H1 (cell line): ENCODE results near the gene FBLN5. TPM values are rescaled to one million over a fixed set of nuclear protein-coding genes. Genes with fewer than 3 reads are reported as not detected.

Experiments
- CTBP2 ChIP-seq: IDR thresholded peaks from 2 replicates; pipeline ENCODE4 v1.7.0; 2011; ENCODE audit warnings: borderline replicate concordance, mild to moderate bottlenecking, moderate library complexity, mixed read lengths, low read length; ENCODE audit not compliant: insufficient read depth, insufficient read length
- GABPA ChIP-seq: IDR thresholded peaks from 2 replicates; pipeline ENCODE4 v1.6.1; 2011; ENCODE audit warnings: mild to moderate bottlenecking, low read length, moderate library complexity, borderline replicate concordance; ENCODE audit not compliant: insufficient read depth
- JUN ChIP-seq: IDR thresholded peaks from 2 replicates; pipeline ENCODE4 v1.6.1; 2011; ENCODE audit warnings: low read depth, mild to moderate bottlenecking, improper control_type of control experiment, low read length
- PHF8 ChIP-seq: fragments of 200-600 bp; sonication (generic); conservative IDR thresholded peaks from 2 replicates; pipeline ENCODE4 v1.7.1; 2012; ENCODE audit warnings: low read depth, mild to moderate bottlenecking, inconsistent platforms, low read length, moderate library complexity
- SIN3A ChIP-seq, 2 experiments: IDR thresholded peaks in 1 of 2; conservative IDR thresholded peaks in 1 of 2; 2 replicates each; pipeline ENCODE4 v1.6.1; 2011 to 2012; ENCODE audit warnings: low read length in 2 of 2, improper control_type of control experiment in 1 of 2, low read depth in 1 of 2, mild to moderate bottlenecking in 1 of 2
- TAF1 ChIP-seq: IDR thresholded peaks from 2 replicates; pipeline ENCODE4 v1.6.1; 2011; ENCODE audit warnings: mild to moderate bottlenecking, low read depth, low read length
- TAF7 ChIP-seq: optimal IDR thresholded peaks from 2 replicates; pipeline ENCODE3; 2011; ENCODE audit warnings: low read depth, mild to moderate bottlenecking, inconsistent platforms, low read length, moderate library complexity, borderline replicate concordance
- ZNF274 ChIP-seq: IDR thresholded peaks from 2 replicates; pipeline ENCODE4 v1.7.0; 2012; ENCODE audit warnings: low read length, borderline replicate concordance; ENCODE audit errors: extremely low read depth
- polyA plus RNA-seq, 7 experiments: library from polyadenylated mRNA; depleted of rRNA in 3 of 7; stranded (reverse) in 5 of 7; unstranded in 2 of 7; fragments of >200 nt in 5 of 7; fragments of 200-250 nt in 2 of 7; gene quantifications; 1 replicate in 5 of 7; 2 replicates in 1 of 7; 4 replicates in 1 of 7; pipeline versions ENCODE4 v1.2.1 to v1.2.3, GENCODE V29; 2011 to 2013; ENCODE audit warnings: missing spikeins in 2 of 7, mixed read lengths in 2 of 7
- total RNA-seq: library from RNA; stranded (reverse); fragmentation: NEBNext Ultra II Directional; extraction: Animal tissue kit (Norgen Biotek cat#: 25700); gene quantifications from 2 replicates; pipeline ENCODE4 v1.2.1, GENCODE V29; 2021
- TF ChIP-seq, protein P1 (sequence below): fragments of 300-600 bp; sonication (generic); IDR thresholded peaks from 2 replicates; pipeline ENCODE4 v1.7.1; 2012; ENCODE audit warnings: low read length, moderate library complexity, mild to moderate bottlenecking, inconsistent platforms; ENCODE audit not compliant: insufficient replicate concordance
- TF ChIP-seq, protein P2 (sequence below): IDR thresholded peaks from 2 replicates; pipeline ENCODE4 v1.6.1; 2012; ENCODE audit warnings: inconsistent platforms

FBLN5 gene
- total and polyA plus RNA-seq, 2 of the 8 experiments (the other 6 are each of a cell fraction or from before 2014, with no cell fraction given): 0.88 to 3.5 TPM

DNA sequence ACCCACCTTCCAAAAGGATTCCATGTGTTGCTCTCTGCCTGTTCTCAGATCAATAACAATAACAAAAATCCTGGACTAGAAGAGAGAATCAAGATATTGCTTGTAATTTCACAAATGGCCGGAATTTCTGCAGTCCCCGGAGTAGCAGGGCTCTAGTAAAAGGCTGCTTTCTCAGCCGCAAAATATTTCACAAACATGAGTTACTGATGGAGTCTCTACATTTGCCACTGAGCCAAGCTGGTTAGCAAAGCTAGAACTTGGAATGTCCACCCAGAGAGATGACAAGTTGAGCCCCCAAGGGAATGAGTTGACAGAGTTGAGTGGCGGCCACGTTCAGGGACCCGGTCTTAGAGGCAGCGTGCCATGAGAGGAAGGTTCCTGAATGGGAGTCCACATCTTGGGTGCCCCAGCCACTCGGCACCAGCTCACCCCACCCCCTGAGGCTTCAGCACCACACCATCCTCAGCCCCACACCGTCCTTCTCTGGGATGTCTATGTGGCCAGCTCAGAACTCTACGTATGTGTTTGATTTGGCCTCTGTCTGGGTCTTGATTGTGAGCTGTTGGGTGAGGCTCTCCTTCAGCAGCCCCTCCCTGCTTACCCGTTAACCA lies 15.9 kb downstream of the FBLN5 start (continued):
- TF ChIP-seq, protein P1, sequence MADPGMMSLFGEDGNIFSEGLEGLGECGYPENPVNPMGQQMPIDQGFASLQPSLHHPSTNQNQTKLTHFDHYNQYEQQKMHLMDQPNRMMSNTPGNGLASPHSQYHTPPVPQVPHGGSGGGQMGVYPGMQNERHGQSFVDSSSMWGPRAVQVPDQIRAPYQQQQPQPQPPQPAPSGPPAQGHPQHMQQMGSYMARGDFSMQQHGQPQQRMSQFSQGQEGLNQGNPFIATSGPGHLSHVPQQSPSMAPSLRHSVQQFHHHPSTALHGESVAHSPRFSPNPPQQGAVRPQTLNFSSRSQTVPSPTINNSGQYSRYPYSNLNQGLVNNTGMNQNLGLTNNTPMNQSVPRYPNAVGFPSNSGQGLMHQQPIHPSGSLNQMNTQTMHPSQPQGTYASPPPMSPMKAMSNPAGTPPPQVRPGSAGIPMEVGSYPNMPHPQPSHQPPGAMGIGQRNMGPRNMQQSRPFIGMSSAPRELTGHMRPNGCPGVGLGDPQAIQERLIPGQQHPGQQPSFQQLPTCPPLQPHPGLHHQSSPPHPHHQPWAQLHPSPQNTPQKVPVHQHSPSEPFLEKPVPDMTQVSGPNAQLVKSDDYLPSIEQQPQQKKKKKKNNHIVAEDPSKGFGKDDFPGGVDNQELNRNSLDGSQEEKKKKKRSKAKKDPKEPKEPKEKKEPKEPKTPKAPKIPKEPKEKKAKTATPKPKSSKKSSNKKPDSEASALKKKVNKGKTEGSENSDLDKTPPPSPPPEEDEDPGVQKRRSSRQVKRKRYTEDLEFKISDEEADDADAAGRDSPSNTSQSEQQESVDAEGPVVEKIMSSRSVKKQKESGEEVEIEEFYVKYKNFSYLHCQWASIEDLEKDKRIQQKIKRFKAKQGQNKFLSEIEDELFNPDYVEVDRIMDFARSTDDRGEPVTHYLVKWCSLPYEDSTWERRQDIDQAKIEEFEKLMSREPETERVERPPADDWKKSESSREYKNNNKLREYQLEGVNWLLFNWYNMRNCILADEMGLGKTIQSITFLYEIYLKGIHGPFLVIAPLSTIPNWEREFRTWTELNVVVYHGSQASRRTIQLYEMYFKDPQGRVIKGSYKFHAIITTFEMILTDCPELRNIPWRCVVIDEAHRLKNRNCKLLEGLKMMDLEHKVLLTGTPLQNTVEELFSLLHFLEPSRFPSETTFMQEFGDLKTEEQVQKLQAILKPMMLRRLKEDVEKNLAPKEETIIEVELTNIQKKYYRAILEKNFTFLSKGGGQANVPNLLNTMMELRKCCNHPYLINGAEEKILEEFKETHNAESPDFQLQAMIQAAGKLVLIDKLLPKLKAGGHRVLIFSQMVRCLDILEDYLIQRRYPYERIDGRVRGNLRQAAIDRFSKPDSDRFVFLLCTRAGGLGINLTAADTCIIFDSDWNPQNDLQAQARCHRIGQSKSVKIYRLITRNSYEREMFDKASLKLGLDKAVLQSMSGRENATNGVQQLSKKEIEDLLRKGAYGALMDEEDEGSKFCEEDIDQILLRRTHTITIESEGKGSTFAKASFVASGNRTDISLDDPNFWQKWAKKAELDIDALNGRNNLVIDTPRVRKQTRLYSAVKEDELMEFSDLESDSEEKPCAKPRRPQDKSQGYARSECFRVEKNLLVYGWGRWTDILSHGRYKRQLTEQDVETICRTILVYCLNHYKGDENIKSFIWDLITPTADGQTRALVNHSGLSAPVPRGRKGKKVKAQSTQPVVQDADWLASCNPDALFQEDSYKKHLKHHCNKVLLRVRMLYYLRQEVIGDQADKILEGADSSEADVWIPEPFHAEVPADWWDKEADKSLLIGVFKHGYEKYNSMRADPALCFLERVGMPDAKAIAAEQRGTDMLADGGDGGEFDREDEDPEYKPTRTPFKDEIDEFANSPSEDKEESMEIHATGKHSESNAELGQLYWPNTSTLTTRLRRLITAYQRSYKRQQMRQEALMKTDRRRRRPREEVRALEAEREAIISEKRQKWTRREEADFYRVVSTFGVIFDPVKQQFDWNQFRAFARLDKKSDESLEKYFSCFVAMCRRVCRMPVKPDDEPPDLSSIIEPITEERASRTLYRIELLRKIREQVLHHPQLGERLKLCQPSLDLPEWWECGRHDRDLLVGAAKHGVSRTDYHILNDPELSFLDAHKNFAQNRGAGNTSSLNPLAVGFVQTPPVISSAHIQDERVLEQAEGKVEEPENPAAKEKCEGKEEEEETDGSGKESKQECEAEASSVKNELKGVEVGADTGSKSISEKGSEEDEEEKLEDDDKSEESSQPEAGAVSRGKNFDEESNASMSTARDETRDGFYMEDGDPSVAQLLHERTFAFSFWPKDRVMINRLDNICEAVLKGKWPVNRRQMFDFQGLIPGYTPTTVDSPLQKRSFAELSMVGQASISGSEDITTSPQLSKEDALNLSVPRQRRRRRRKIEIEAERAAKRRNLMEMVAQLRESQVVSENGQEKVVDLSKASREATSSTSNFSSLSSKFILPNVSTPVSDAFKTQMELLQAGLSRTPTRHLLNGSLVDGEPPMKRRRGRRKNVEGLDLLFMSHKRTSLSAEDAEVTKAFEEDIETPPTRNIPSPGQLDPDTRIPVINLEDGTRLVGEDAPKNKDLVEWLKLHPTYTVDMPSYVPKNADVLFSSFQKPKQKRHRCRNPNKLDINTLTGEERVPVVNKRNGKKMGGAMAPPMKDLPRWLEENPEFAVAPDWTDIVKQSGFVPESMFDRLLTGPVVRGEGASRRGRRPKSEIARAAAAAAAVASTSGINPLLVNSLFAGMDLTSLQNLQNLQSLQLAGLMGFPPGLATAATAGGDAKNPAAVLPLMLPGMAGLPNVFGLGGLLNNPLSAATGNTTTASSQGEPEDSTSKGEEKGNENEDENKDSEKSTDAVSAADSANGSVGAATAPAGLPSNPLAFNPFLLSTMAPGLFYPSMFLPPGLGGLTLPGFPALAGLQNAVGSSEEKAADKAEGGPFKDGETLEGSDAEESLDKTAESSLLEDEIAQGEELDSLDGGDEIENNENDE: no peak
- no peak for TF ChIP-seq TAF7
- no peak for TF ChIP-seq CTBP2
- TF ChIP-seq JUN: no peak
- TF ChIP-seq TAF1: no peak
- TF ChIP-seq GABPA: no peak
- TF ChIP-seq SIN3A (conservative IDR thresholded peaks at IDR 0.05 in 1 of 2, IDR thresholded peaks at IDR 0.05 in 1 of 2; ENCODE audit: low read depth in 1 of 2, low read length in 2 of 2): no peak
- TF ChIP-seq ZNF274: no peak
- no peak for TF ChIP-seq PHF8
- TF ChIP-seq, protein P2, sequence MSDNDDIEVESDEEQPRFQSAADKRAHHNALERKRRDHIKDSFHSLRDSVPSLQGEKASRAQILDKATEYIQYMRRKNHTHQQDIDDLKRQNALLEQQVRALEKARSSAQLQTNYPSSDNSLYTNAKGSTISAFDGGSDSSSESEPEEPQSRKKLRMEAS: no peak
